Measurements from ENCODE around the gene DKK3.

DNA sequence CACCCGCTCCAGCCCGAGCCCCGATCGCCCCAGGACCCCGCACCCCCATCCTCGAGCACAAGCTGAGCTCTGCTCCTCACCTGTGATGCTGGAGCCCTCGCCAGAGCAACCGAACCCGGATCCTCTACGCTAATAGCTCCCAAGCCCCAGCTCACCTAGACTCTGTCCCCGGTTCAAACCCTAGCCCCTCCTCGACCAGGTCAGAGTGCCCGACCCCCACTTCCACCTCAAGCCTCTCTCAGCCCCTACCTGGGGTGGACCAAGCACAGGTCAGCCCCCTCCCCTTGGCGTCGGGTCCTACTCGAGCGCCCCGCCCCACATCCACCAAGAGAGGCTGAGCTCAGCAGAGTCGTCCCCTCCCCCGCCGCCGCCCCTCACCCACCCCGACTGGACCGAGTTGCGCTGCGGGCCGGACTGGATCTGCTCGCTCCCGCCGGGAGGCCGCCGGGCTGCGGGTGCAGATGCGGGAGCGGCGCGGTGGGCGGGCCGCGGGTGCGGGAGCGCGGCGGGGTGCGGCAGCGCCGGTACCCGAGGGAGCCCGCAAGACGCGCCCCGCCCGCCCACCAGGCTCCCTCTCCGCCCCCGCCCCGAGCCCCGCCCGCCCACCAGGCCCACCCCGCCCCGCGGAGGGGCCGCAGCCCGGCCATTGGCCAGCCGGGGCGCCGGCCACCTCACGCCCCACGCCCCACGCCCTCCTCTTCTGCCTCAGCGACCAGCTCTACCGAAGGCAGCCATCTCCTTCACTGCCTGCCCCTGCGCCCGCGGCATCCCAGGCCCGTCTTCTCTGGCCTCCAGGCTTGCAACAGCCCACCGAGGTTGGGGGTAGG is 577 bp upstream of the DKK3 start:
- TF ChIP-seq, protein P1, sequence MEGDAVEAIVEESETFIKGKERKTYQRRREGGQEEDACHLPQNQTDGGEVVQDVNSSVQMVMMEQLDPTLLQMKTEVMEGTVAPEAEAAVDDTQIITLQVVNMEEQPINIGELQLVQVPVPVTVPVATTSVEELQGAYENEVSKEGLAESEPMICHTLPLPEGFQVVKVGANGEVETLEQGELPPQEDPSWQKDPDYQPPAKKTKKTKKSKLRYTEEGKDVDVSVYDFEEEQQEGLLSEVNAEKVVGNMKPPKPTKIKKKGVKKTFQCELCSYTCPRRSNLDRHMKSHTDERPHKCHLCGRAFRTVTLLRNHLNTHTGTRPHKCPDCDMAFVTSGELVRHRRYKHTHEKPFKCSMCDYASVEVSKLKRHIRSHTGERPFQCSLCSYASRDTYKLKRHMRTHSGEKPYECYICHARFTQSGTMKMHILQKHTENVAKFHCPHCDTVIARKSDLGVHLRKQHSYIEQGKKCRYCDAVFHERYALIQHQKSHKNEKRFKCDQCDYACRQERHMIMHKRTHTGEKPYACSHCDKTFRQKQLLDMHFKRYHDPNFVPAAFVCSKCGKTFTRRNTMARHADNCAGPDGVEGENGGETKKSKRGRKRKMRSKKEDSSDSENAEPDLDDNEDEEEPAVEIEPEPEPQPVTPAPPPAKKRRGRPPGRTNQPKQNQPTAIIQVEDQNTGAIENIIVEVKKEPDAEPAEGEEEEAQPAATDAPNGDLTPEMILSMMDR (IDR thresholded peaks at IDR 0.05) = no peak
- TF ChIP-seq POLR2A (IDR thresholded peaks at IDR 0.05; ENCODE audit: low read depth) = no peak
- no peak for TF ChIP-seq EP300 (IDR thresholded peaks at IDR 0.05)
- TF ChIP-seq POLR2AphosphoS5 (IDR thresholded peaks at IDR 0.05) = peak in 1 of 2 donors; percentile 56
